ENCODE data around the gene HIP1R. TPM values are rescaled to one million over a fixed set of nuclear protein-coding genes. Genes with fewer than 3 reads are reported as not detected.

HIP1R gene
- total RNA-seq, 1 experiment from 2014 or later, result 234 TPM

- H3K27ac Mint-ChIP-seq (ENCODE audit: unreplicated experiment), result no peak overlapping the region
- H3K27me3 Mint-ChIP-seq (ENCODE audit: unreplicated experiment), result no peaks in the 10 kb centered on the region
- no peak for TF ChIP-seq CTCF (IDR thresholded peaks at IDR 0.05; ENCODE audit: unreplicated experiment)
- no peak overlapping the region for H3K4me3 Mint-ChIP-seq (ENCODE audit: low read depth, unreplicated experiment)
- H3K4me1 Mint-ChIP-seq (ENCODE audit: low read depth, unreplicated experiment), result peaks cover 8% of the 10 kb centered on the region
- CTCF ChIA-PET, result no interaction called here
- intact Hi-C loops (cut with micrococcal nuclease; ENCODE audit: unreplicated experiment), result no loop called here
- DNase-seq, result no peak
- BruUV-seq (replicated peaks), result no TSS peak
- no peaks in the 10 kb centered on the region for H3K9me3 Mint-ChIP-seq (ENCODE audit: low read depth, unreplicated experiment)
- peaks cover 50% of the 10 kb centered on the region for H3K36me3 Mint-ChIP-seq (ENCODE audit: insufficient read depth, unreplicated experiment)
Observed at GRCh38 chr12:122848471-122849351, 13.5 kb downstream of the HIP1R start.

GRCh38 chr12:122849352-122850047, 14.2 kb downstream of the HIP1R start:
- TF ChIP-seq CTCF (IDR thresholded peaks at IDR 0.05; ENCODE audit: unreplicated experiment), result no peak
- Mint-ChIP-seq H3K36me3 (ENCODE audit: insufficient read depth, unreplicated experiment) (peaks cover 57% of the 10 kb centered on the region), H3K9me3 (ENCODE audit: low read depth, unreplicated experiment) (no peaks in the 10 kb centered on the region), H3K4me1 (ENCODE audit: low read depth, unreplicated experiment) (peaks cover 2% of the 10 kb centered on the region), H3K27me3 (ENCODE audit: unreplicated experiment) (no peaks in the 10 kb centered on the region), H3K27ac (ENCODE audit: unreplicated experiment) (peak overlapping the region; percentile 73), H3K4me3 (ENCODE audit: low read depth, unreplicated experiment) (no peak overlapping the region)
- CTCF ChIA-PET, result no interaction called here
- no TSS peak for BruUV-seq (replicated peaks)
- no peak for DNase-seq
- intact Hi-C loops (cut with micrococcal nuclease; ENCODE audit: unreplicated experiment), result no loop called here

- Mint-ChIP-seq H3K27ac (ENCODE audit: unreplicated experiment) (peak overlapping the region; percentile 73), H3K36me3 (ENCODE audit: insufficient read depth, unreplicated experiment) (peaks cover 63% of the 10 kb centered on the region), H3K9me3 (ENCODE audit: low read depth, unreplicated experiment) (no peaks in the 10 kb centered on the region), H3K4me1 (ENCODE audit: low read depth, unreplicated experiment) (no peaks in the 10 kb centered on the region), H3K27me3 (ENCODE audit: unreplicated experiment) (no peaks in the 10 kb centered on the region), H3K4me3 (ENCODE audit: low read depth, unreplicated experiment) (no peak overlapping the region)
- intact Hi-C loops (cut with micrococcal nuclease; ENCODE audit: unreplicated experiment), result no loop called here
- CTCF ChIA-PET, result no interaction called here
- BruUV-seq (replicated peaks), result no TSS peak
- no peak for DNase-seq
- TF ChIP-seq CTCF (IDR thresholded peaks at IDR 0.05; ENCODE audit: unreplicated experiment), result no peak
Observed at GRCh38 chr12:122850048-122850445, 14.8 kb downstream of the HIP1R start.

- intact Hi-C loops (cut with micrococcal nuclease; ENCODE audit: unreplicated experiment), result no loop called here
- no peaks in the 10 kb centered on the region for H3K9me3 Mint-ChIP-seq (ENCODE audit: low read depth, unreplicated experiment)
- CTCF ChIA-PET, result no interaction called here
- H3K4me3 Mint-ChIP-seq (ENCODE audit: low read depth, unreplicated experiment), result no peak overlapping the region
- H3K36me3 Mint-ChIP-seq (ENCODE audit: insufficient read depth, unreplicated experiment), result peaks cover 71% of the 10 kb centered on the region
- no peaks in the 10 kb centered on the region for H3K4me1 Mint-ChIP-seq (ENCODE audit: low read depth, unreplicated experiment)
- DNase-seq, result no peak
- H3K27me3 Mint-ChIP-seq (ENCODE audit: unreplicated experiment), result no peaks in the 10 kb centered on the region
- no peak overlapping the region for H3K27ac Mint-ChIP-seq (ENCODE audit: unreplicated experiment)
- no peak for TF ChIP-seq CTCF (IDR thresholded peaks at IDR 0.05; ENCODE audit: unreplicated experiment)
- BruUV-seq (replicated peaks), result no TSS peak
Observed at GRCh38 chr12:122850695-122851350, 15.6 kb downstream of the HIP1R start.

All from Calu3 (cell line).